ENCODE results near the gene SERHL2.

GRCh38 chr22:42586381-42586780, 32.6 kb downstream of the SERHL2 start:
- TF ChIP-seq CTCF (IDR thresholded peaks at IDR 0.05) (no peak), POLR2AphosphoS5 (IDR thresholded peaks at IDR 0.05; ENCODE audit: insufficient read depth in 1 of 2, low read depth in 1 of 2) (no peak)

Data from vagina (tissue), 2 donors.